PC-9 (cell line): Measurements from ENCODE around the gene RAB19. TPM values are rescaled to one million over a fixed set of nuclear protein-coding genes. Genes with fewer than 3 reads are reported as not detected.

Experiments used
- BruUV-seq: library from RNA; stranded (reverse); fragments of 400-500 nt; replicated peaks from 2 replicates; lab custom pipeline; 2021; lab: Mats Ljungman, UMichigan
- CTCF ChIA-PET: fragments of 300-600 bp; sonication (Branson Sonifier 250); formaldehyde crosslinking; loops from one replicate; lab custom pipeline; 2022; ENCODE audit warnings: antibody characterized with exemption; lab: Charles Lee
- POLR2A ChIA-PET: fragments of 300-600 bp; sonication (Branson Sonifier 250); formaldehyde crosslinking; loops from one replicate; lab custom pipeline; 2022; ENCODE audit warnings: antibody characterized with exemption; ENCODE audit not compliant: unreplicated experiment; lab: Charles Lee
- DNase-seq, 2 experiments: peaks; one replicate each; pipeline versions ENCODE4 v3.0.0 to v3.0.0-alpha.2; 2015 to 2022; ENCODE audit warnings: mixed read lengths in 1 of 2
- H2AFZ ChIP-seq: fragments of 200-600 bp; sonication (generic); 2 replicates; pipeline ENCODE4 v1.8.1; 2017; ENCODE audit warnings: antibody characterized with exemption
- H3F3A ChIP-seq: fragments of 200-600 bp; sonication (generic); 2 replicates; pipeline ENCODE4 v1.8.1; 2017; ENCODE audit warnings: antibody characterized with exemption, mild to moderate bottlenecking, low read depth; ENCODE audit not compliant: insufficient read depth
- H3K27ac ChIP-seq: fragments of 200-600 bp; sonication (generic); 2 replicates; pipeline ENCODE4 v1.6.1; 2016; ENCODE audit warnings: mixed run types
- H3K27me3 ChIP-seq: fragments of 200-600 bp; sonication (generic); 2 replicates; pipeline ENCODE4 v1.6.1; 2016; ENCODE audit warnings: low read depth, mixed run types; ENCODE audit not compliant: insufficient read depth
- H3K36me3 ChIP-seq: fragments of 200-600 bp; sonication (generic); 2 replicates; pipeline ENCODE4 v1.6.1; 2016; ENCODE audit warnings: low read depth, mixed run types
- H3K4me1 ChIP-seq: fragments of 200-600 bp; sonication (generic); replicated peaks from 2 replicates; pipeline ENCODE4 v1.6.1; 2016; ENCODE audit warnings: mixed run types; ENCODE audit not compliant: insufficient read depth
- H3K4me2 ChIP-seq: fragments of 200-600 bp; sonication (generic); 2 replicates; pipeline ENCODE4 v1.6.1; 2017; ENCODE audit warnings: mixed run types
- H3K4me3 ChIP-seq: fragments of 200-600 bp; sonication (generic); 2 replicates; pipeline ENCODE4 v1.6.1; 2016; ENCODE audit warnings: mixed run types
- H3K79me2 ChIP-seq: fragments of 200-600 bp; sonication (generic); 2 replicates; pipeline ENCODE4 v1.6.1; 2017; ENCODE audit warnings: low read depth, mixed run types
- H3K9me2 ChIP-seq: fragments of 200-600 bp; sonication (generic); 2 replicates; pipeline ENCODE4 v1.8.1; 2017; ENCODE audit warnings: mild to moderate bottlenecking; ENCODE audit not compliant: insufficient read depth
- H3K9me3 ChIP-seq: fragments of 200-600 bp; sonication (generic); 2 replicates; pipeline ENCODE4 v1.8.1; 2016; ENCODE audit warnings: low read depth; ENCODE audit not compliant: insufficient read depth
- H4K20me1 ChIP-seq: fragments of 200-600 bp; sonication (generic); 2 replicates; pipeline ENCODE4 v1.8.1; 2017; ENCODE audit not compliant: insufficient read depth
- EZH2 ChIP-seq: fragments of 200-600 bp; sonication (generic); IDR thresholded peaks from 2 replicates; pipeline ENCODE4 v1.8.0; 2017; ENCODE audit warnings: antibody characterized with exemption, low read depth
- intact Hi-C: fragments of 100-400 bp; cut with micrococcal nuclease; formaldehyde crosslinking; loops from one replicate; pipeline ENCODE4 v1.10.0; 2022; ENCODE audit not compliant: unreplicated experiment
- total RNA-seq: library from RNA; stranded (reverse); gene quantifications from 2 replicates; pipeline ENCODE4 v1.2.3, GENCODE V29; 2021
- TF ChIP-seq, protein P1 (sequence below): fragments of 200-600 bp; sonication (generic); conservative IDR thresholded peaks from 2 replicates; pipeline ENCODE4 v1.6.1; 2017; ENCODE audit warnings: mixed run types, antibody characterized with exemption, mild to moderate bottlenecking, moderate library complexity

Gene RAB19
- total RNA-seq, 1 experiment from 2014 or later, result 9.1 TPM

GRCh38 chr7:140400381-140400780 lies 3.5 kb upstream of the RAB19 start:
- no peaks in the 10 kb centered on the region for H3K9me2 ChIP-seq
- no TSS peak for BruUV-seq
- no peaks in the 10 kb centered on the region for H3K9me3 ChIP-seq
- peaks cover 42% of the 10 kb centered on the region for H3K4me1 ChIP-seq
- H3K4me2 ChIP-seq, result no peak overlapping the region
- DNase-seq, result no peak
- H3K36me3 ChIP-seq, result no peaks in the 10 kb centered on the region
- intact Hi-C loops, result loop anchor here (10.0 kb wide), 1 partner anchor 614 kb away; the partner anchor contains the start of gene MRPS33
- ChIA-PET CTCF (no interaction called here), POLR2A (no interaction called here)
- TF ChIP-seq EZH2, result no peak
- TF ChIP-seq, protein P1, sequence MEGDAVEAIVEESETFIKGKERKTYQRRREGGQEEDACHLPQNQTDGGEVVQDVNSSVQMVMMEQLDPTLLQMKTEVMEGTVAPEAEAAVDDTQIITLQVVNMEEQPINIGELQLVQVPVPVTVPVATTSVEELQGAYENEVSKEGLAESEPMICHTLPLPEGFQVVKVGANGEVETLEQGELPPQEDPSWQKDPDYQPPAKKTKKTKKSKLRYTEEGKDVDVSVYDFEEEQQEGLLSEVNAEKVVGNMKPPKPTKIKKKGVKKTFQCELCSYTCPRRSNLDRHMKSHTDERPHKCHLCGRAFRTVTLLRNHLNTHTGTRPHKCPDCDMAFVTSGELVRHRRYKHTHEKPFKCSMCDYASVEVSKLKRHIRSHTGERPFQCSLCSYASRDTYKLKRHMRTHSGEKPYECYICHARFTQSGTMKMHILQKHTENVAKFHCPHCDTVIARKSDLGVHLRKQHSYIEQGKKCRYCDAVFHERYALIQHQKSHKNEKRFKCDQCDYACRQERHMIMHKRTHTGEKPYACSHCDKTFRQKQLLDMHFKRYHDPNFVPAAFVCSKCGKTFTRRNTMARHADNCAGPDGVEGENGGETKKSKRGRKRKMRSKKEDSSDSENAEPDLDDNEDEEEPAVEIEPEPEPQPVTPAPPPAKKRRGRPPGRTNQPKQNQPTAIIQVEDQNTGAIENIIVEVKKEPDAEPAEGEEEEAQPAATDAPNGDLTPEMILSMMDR, result no peak
- no peak overlapping the region for H3K27ac ChIP-seq
- H2AFZ ChIP-seq, result no peak overlapping the region
- peaks cover 31% of the 10 kb centered on the region for H3F3A ChIP-seq
- no peak overlapping the region for H3K4me3 ChIP-seq
- H3K27me3 ChIP-seq, result no peaks in the 10 kb centered on the region
- peaks cover 8% of the 10 kb centered on the region; the same call in 1 of the 2 replicates for H4K20me1 ChIP-seq
- peaks cover 28% of the 10 kb centered on the region for H3K79me2 ChIP-seq

GRCh38 chr7:140402178-140402835 lies 1.6 kb upstream of the RAB19 start:
- H2AFZ ChIP-seq, result no peak overlapping the region
- ChIA-PET POLR2A (no interaction called here), CTCF (no interaction called here)

DNA sequence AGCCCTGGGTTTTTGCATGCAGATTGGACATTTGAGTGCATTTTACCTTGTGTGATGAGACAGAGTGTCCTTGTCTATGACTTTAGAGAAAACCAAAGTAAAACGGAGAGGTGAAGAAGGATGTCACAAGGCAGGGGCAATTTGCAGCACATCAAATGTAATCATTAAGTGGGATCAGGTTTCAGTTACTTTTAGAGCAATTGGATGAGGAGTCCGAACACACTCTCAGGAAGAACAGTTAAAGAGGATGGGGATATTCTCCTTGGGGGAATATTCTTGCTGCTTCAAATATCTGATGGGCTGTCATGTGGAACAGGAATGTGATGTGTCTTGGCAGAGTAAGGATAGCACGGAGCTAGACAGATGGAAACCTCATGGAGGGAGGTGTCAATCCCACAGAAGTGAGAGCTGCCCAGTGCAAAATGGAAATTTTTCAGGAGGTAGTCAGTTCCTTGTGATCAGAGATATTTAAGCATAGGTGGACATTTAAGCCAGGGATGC lies 757 bp downstream of the RAB19 start:
- CTCF ChIA-PET, result no interaction called here
- intact Hi-C loops, result loop anchor here (10.0 kb wide), 1 partner anchor 610 kb away; the partner anchor contains the start of gene MRPS33
- Histone ChIP-seq H3F3A (peaks cover 20% of the 10 kb centered on the region), H3K4me1 (peaks cover 26% of the 10 kb centered on the region), H3K27ac (no peak overlapping the region), H4K20me1 (no peaks in the 10 kb centered on the region), H3K4me2 (peak overlapping the region; percentile 88), H3K9me3 (no peaks in the 10 kb centered on the region), H3K27me3 (no peaks in the 10 kb centered on the region), H3K4me3 (peak overlapping the region; percentile 70), H3K79me2 (no peaks in the 10 kb centered on the region), H3K36me3 (no peaks in the 10 kb centered on the region), H2AFZ (peak overlapping the region; percentile 92), H3K9me2 (no peaks in the 10 kb centered on the region)
- TF ChIP-seq, protein P1, result no peak
- TF ChIP-seq EZH2, result no peak
- POLR2A ChIA-PET, result no interaction called here
- peak in 1 of 2 experiments; percentile 45 for DNase-seq
- BruUV-seq, result TSS peak; percentile 46

More at GRCh38 chr7:140402178-140402835, 1.6 kb upstream of the RAB19 start:
- H3K27ac ChIP-seq, result peak overlapping the region; percentile 7; the same call in 1 of the 2 replicates
- no peak overlapping the region for H3K4me3 ChIP-seq
- BruUV-seq, result no TSS peak
- no peaks in the 10 kb centered on the region for H3K36me3 ChIP-seq
- H3K27me3 ChIP-seq, result no peaks in the 10 kb centered on the region
- peaks cover 23% of the 10 kb centered on the region for H3F3A ChIP-seq
- intact Hi-C loops, result loop anchor here (10.0 kb wide), 1 partner anchor 612 kb away; the partner anchor contains the start of gene MRPS33
- TF ChIP-seq, protein P1, result no peak
- no peak for TF ChIP-seq EZH2
- H3K9me3 ChIP-seq, result no peaks in the 10 kb centered on the region
- H3K79me2 ChIP-seq, result peaks cover 9% of the 10 kb centered on the region
- peak overlapping the region; percentile 53 for H3K4me2 ChIP-seq
- no peaks in the 10 kb centered on the region for H4K20me1 ChIP-seq
- peaks cover 29% of the 10 kb centered on the region for H3K4me1 ChIP-seq
- no peaks in the 10 kb centered on the region for H3K9me2 ChIP-seq
- peak in 1 of 2 experiments; percentile 88 for DNase-seq
